ENCODE data around the gene CLSTN2. TPM values are rescaled to one million over a fixed set of nuclear protein-coding genes. Genes with fewer than 3 reads are reported as not detected.

The CLSTN2 gene
- total RNA-seq, 1 donor from 2014 or later, result not detected

- TF ChIP-seq, protein P1, sequence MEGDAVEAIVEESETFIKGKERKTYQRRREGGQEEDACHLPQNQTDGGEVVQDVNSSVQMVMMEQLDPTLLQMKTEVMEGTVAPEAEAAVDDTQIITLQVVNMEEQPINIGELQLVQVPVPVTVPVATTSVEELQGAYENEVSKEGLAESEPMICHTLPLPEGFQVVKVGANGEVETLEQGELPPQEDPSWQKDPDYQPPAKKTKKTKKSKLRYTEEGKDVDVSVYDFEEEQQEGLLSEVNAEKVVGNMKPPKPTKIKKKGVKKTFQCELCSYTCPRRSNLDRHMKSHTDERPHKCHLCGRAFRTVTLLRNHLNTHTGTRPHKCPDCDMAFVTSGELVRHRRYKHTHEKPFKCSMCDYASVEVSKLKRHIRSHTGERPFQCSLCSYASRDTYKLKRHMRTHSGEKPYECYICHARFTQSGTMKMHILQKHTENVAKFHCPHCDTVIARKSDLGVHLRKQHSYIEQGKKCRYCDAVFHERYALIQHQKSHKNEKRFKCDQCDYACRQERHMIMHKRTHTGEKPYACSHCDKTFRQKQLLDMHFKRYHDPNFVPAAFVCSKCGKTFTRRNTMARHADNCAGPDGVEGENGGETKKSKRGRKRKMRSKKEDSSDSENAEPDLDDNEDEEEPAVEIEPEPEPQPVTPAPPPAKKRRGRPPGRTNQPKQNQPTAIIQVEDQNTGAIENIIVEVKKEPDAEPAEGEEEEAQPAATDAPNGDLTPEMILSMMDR (IDR thresholded peaks at IDR 0.05), result no peak
- Mint-ChIP-seq H3K27ac (no peak overlapping the region), H3K27me3 (peaks cover 3% of the 10 kb centered on the region), H3K36me3 (ENCODE audit: low read depth) (no peaks in the 10 kb centered on the region), H3K4me3 (no peak overlapping the region), H3K4me1 (no peaks in the 10 kb centered on the region), H3K9me3 (no peaks in the 10 kb centered on the region)
- intact Hi-C loops (cut with micrococcal nuclease), result no loop called here
- ChIA-PET CTCF (no interaction called here), POLR2A (no interaction called here)
- no peak for ATAC-seq (ENCODE audit: low read depth)
- no peak for DNase-seq
These were observed 230.1 kb downstream of the CLSTN2 start for GRCh38 chr3:140164922-140165590.

GRCh38 chr3:140165781-140166180 is 230.8 kb downstream of the CLSTN2 start:
- ChIA-PET CTCF (no interaction called here), POLR2A (no interaction called here)
- TF ChIP-seq, protein P1 (IDR thresholded peaks at IDR 0.05), result no peak
- H3K27ac Mint-ChIP-seq, result no peak overlapping the region
- no peaks in the 10 kb centered on the region for H3K9me3 Mint-ChIP-seq
- no peaks in the 10 kb centered on the region for H3K36me3 Mint-ChIP-seq (ENCODE audit: low read depth)
- no peaks in the 10 kb centered on the region for H3K4me1 Mint-ChIP-seq
- no peak overlapping the region for H3K4me3 Mint-ChIP-seq
- intact Hi-C loops (cut with micrococcal nuclease), result no loop called here
- H3K27me3 Mint-ChIP-seq, result no peaks in the 10 kb centered on the region
- ATAC-seq (ENCODE audit: low read depth) (no peak), DNase-seq (no peak)

DNA sequence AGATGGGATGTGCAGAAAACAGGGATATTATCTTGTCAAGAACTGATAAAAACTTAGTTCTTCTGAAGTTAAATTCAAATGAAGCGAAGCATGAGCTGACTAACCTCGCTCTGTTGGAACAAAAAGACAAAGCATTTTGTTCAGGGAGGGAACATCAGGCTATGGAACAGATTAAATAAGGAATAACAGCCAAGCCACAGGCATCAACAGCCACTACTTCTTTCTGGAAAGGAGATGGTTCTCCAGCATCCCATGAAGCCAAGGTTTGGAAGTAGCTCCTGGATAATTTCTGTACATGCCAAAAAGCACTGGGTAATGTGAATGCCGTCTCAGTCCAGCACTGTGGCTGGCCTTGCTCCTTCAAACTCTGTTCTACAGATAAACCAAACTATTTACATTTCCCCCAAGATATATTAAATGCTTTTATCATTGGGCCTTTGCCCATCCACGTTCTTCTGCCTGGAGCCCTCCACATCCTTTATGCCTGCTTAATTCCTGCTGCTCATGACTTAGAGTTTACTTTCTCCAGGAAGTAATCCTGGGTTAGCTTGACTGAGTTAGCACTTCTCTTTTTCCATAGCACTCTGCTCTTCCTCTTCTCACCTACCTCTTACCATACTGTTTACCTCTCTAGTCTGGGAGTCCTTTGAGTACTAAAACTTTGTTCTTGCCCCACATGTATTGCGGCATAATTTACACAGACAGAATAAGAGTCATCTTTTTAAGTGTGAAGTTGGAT is 232.0 kb downstream of the CLSTN2 start:
- TF ChIP-seq, protein P1 (IDR thresholded peaks at IDR 0.05), result no peak
- Mint-ChIP-seq H3K27me3 (no peaks in the 10 kb centered on the region), H3K4me3 (no peak overlapping the region), H3K36me3 (ENCODE audit: low read depth) (no peaks in the 10 kb centered on the region), H3K27ac (no peak overlapping the region), H3K4me1 (no peaks in the 10 kb centered on the region), H3K9me3 (no peaks in the 10 kb centered on the region)
- no peak for DNase-seq
- ATAC-seq (ENCODE audit: low read depth), result no peak
- intact Hi-C loops (cut with micrococcal nuclease), result no loop called here
- ChIA-PET POLR2A (no interaction called here), CTCF (no interaction called here)

DNA sequence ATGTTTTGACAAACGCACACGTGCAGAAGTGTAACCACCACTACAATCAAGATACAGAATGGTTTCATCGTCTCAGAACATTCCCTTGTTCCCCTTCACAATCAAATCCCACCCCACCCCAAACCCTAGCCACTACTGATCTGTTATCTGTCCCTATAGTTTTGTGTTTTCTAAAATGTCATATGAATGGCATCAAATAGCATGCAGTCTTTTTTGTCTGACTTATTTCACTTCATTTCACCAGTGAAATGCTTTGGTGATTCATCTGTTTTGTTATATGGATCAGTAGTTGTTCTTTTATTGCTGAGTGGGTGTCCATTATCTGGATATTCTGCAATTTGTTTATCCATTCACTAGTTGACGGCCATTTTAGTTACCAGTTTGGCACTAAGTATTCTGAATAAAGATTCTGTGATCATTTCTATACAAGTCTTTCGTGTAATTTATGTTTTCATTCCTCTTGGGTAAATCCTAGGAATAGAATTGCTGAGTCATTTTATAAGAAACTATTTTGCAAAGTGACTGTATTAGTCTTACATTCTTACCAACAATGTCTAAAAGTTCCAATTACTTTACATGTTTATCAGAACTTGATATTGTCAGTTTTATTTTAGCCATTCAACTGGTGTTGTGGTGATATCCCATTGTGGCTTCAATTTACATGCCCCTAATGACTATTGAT is 232.8 kb downstream of the CLSTN2 start:
- TF ChIP-seq, protein P1 (IDR thresholded peaks at IDR 0.05), result no peak
- ATAC-seq (ENCODE audit: low read depth) (no peak), DNase-seq (no peak)
- H3K9me3 Mint-ChIP-seq, result no peaks in the 10 kb centered on the region
- H3K36me3 Mint-ChIP-seq (ENCODE audit: low read depth), result no peaks in the 10 kb centered on the region
- POLR2A ChIA-PET, result no interaction called here
- H3K4me1 Mint-ChIP-seq, result no peaks in the 10 kb centered on the region
- H3K4me3 Mint-ChIP-seq, result no peak overlapping the region
- intact Hi-C loops (cut with micrococcal nuclease), result no loop called here
- H3K27me3 Mint-ChIP-seq, result no peaks in the 10 kb centered on the region
- CTCF ChIA-PET, result no interaction called here
- no peak overlapping the region for H3K27ac Mint-ChIP-seq

DNA sequence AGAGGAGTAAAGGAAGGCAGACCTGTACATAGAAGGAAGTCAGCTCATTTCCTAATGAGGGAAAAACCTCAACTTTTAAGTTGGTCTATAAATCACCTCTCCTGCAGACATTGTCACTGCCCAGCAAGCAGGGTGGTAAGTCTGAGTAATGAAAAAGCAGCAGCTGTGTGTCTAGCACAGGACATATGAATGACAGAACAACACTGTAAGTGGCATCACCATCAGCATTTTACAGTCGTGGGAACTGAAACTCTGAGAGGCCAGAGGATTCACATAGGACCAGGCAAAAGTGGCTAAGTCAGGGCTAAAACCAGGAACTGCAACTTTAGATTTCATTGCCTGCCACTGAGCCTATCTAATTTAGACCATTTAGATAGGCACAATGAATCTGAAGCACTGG is 235.6 kb downstream of the CLSTN2 start:
- intact Hi-C loops (cut with micrococcal nuclease), result no loop called here
- ATAC-seq (ENCODE audit: low read depth) (no peak), DNase-seq (no peak)
- ChIA-PET CTCF (no interaction called here), POLR2A (no interaction called here)
- Mint-ChIP-seq H3K27me3 (no peaks in the 10 kb centered on the region), H3K4me1 (no peaks in the 10 kb centered on the region), H3K27ac (no peak overlapping the region), H3K4me3 (no peak overlapping the region), H3K36me3 (ENCODE audit: low read depth) (no peaks in the 10 kb centered on the region), H3K9me3 (no peaks in the 10 kb centered on the region)
- TF ChIP-seq, protein P1 (IDR thresholded peaks at IDR 0.05), result no peak

All from activated B cell treated with CpG ODN at 0.5 μM for 24 hours (primary cell).